Activated CD4-positive, alpha-beta T cell treated with anti-CD3 and anti-CD28 coated beads, Interleukin-2, amount 50 U/mL, for 24 hours (primary cell): ENCODE measurements around the gene PPM1A.
"Not testable (repeated sequence)": the region's sequence is repeated elsewhere in the genome, so short reads cannot be mapped to it uniquely, and the experiment has no call there.

ENCODE experiments used
- DNase-seq, 2 donors: peaks; one replicate each; pipeline ENCODE4 v3.0.0-alpha.2; 2020; ENCODE audit warnings: low read depth in 1 of 2, low spot score in 1 of 2

Gene PPM1A

GRCh38 chr14:60317609-60318008 is 68.6 kb downstream of the PPM1A start:
- no peak for DNase-seq

GRCh38 chr14:60320860-60321259 is 71.8 kb downstream of the PPM1A start:
- DNase-seq = not testable (repeated sequence)

GRCh38 chr14:60323199-60323896 is 74.3 kb downstream of the PPM1A start:
- DNase-seq = no peak

GRCh38 chr14:60324837-60325236 is 75.8 kb downstream of the PPM1A start:
- no peak for DNase-seq

GRCh38 chr14:60326274-60326673 is 77.3 kb downstream of the PPM1A start:
- DNase-seq = no peak

GRCh38 chr14:60327447-60328331 is 78.7 kb downstream of the PPM1A start:
- DNase-seq = peak; percentile 4 to 18

GRCh38 chr14:60328583-60328982 is 79.6 kb downstream of the PPM1A start:
- no peak for DNase-seq

- no peak for DNase-seq
Observed at GRCh38 chr14:60329274-60329673, 80.3 kb downstream of the PPM1A start.

- peak; percentile 57 to 76 for DNase-seq
Observed at GRCh38 chr14:60331201-60332045, 82.4 kb downstream of the PPM1A start.

GRCh38 chr14:60332046-60332399 is 83.0 kb downstream of the PPM1A start:
- no peak for DNase-seq

GRCh38 chr14:60332869-60333268 is 83.8 kb downstream of the PPM1A start:
- DNase-seq = no peak

- DNase-seq = no peak
Observed at GRCh38 chr14:60339571-60339970, 90.5 kb downstream of the PPM1A start.

GRCh38 chr14:60343571-60344071 is 94.6 kb downstream of the PPM1A start:
- no peak for DNase-seq

GRCh38 chr14:60344751-60345150 is 95.7 kb downstream of the PPM1A start:
- DNase-seq = no peak

GRCh38 chr14:60346706-60347105 is 97.7 kb downstream of the PPM1A start:
- DNase-seq = no peak

- no peak for DNase-seq
Observed at GRCh38 chr14:60348211-60348610, 99.2 kb downstream of the PPM1A start.
